Posterior vena cava (tissue), 2 donors: ENCODE results near the gene SKIC3. TPM values are rescaled to one million over a fixed set of nuclear protein-coding genes. Genes with fewer than 3 reads are reported as not detected.

Experiments
- DNase-seq: peaks from one replicate; pipeline ENCODE4 v3.0.0-alpha.2; 2020; ENCODE audit warnings: low spot score
- intact Hi-C, 2 donors: fragments of 100-400 bp; cut with DNase I; formaldehyde crosslinking; loops; one replicate each; pipeline versions ENCODE4 v1.14.1 to v1.14.2; 2022 to 2023
- total RNA-seq, 2 donors: library from RNA; stranded (reverse); fragmentation: NEBNext Ultra II Directional; extraction: Animal tissue kit (Norgen Biotek cat#: 25700); gene quantifications; one replicate each; pipeline ENCODE4 v1.2.1, GENCODE V29; 2021
- donor health status: DM: yes; HTN: yes; CAD: no.
- donor health status: DM: yes; HTN: yes; CAD: no.

SKIC3 gene
- total RNA-seq, 2 donors from 2014 or later = 78.4 to 86.8 TPM

DNA sequence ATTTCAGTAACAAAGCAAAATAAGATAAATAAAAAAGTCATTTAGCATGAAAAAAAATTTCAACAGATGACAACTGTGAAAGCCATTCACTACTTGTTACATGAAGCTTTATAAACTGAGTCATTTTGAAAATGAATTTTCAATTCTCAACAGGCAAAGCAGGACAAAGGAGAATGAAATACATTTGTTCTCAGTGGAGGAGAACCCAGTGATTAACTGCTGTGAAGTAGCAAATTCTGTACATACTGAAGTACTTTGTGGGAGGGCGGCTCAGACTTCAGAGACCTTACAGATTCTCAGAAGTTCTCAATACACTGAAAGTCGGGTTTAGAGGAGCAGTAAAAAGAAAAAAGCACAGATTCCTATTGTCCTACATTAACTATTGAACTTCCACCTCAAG, 21.7 kb downstream of the SKIC3 start:
- intact Hi-C loops = no loop called here
- DNase-seq = no peak

DNA sequence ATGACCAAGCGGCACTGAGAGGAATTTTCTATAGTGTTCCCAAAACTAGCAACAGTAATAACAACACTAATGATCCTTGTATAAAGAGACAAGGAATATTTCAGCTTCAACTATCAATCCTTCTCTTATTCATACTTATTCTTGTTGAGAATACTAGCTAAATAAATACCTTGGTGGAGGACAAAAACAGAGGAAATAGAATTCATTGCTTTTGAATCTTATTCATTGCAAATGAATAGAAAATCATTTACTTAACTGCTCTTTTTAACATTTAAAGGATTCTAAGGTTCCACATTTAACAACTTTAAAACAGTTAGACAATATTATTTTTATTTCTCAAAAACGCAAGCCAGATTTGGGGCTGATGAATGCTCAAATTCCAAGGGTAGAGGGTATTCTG, 22.4 kb downstream of the SKIC3 start:
- DNase-seq = no peak

DNA sequence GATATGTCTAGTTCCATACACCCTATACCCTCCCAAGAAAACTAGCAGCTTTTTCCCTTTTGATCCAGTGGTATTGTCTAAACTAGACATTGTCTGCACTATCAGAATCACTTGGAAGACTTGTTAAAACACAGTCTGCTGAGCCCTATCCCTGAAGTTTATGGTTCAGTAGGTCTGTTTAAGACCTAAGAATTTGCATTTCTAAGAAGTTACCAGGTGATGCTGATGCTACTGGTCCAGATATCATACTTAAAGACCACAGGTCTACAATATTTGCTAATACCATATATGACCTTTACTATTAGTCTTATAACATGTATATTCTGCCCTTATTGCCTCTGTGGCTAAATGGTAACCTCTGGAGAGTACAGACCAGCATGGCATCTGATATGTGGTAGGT, 23.3 kb downstream of the SKIC3 start:
- no peak for DNase-seq
- intact Hi-C loops = no loop called here

More for the DNA sequence above, 22.4 kb downstream of the SKIC3 start:
- intact Hi-C loops = no loop called here

DNA sequence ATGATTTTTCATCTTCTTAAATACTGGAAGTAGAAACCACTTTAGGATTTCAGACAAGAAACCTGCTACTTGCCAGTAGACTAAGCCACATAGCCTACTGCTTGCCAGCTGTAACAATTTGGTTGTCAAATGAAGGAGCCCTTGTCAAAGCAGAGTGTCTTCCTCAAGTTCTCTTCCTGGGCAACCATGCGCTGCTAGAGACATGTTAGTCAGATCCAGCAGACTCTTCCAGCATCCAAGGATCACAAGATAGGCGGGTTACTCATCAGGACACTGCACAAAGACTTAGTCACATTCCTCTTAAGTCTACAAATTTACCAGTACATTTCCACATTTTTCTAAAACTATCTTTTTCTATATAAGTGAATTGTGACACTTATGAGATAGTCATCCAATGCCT, 24.4 kb downstream of the SKIC3 start:
- intact Hi-C loops = no loop called here
- DNase-seq = no peak

DNA sequence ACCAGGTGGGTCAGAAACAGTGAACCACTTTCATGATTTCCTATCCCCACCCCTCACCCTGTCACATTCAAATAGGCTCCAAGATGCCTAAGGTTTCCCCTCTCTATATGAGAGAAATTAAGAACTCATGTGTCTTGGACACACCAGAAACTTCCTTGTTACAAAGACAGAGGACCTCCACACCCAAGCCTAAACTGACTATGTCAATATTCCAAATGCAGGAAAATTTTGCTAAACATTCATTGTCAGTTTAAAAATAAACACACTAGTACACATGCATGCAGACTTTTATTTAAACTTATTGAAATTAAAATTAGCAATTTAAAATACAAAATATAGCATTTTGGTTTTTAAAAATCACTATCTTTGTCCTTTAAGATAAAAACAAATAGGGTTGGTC, 26.2 kb downstream of the SKIC3 start:
- intact Hi-C loops = no loop called here
- DNase-seq = no peak

DNA sequence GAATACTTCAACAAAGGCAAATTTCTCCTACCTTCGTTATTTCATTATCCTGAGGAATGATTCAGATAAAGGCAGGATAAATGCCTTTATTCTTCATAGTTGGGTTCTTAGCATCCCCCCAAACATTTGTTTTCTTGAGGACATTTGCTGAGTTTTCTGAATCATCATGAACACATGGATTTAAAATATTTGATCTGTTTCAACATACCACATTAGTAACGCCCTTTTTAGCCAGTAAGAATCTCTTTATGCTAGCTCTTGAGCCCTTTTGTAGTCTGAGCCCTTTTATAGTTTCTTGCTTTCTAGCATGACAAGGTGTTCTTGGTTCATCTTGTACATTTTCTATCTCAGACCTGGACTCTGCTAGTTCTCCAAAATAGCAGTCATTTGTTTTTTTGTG, 27.9 kb downstream of the SKIC3 start:
- intact Hi-C loops = no loop called here

DNA sequence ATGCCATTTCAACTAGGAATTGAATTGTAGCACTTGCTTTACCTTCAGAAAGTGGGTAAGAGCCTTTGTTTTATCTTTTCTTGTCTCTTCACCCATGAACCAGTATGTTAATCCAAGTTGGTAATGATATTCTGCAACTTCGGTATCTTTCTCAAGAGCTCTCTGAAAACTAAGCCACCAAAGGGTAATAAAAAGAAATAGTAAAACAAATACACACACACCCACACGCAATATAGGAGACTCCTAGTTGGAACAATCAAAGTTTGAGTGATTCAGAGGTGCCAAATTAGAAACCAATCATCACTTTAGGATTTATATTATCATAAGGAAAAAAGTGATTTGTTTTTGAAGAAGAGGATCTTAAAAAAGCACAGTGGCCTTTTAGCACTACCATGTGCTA, 30.4 kb downstream of the SKIC3 start:
- DNase-seq = no peak
- intact Hi-C loops = no loop called here

More for the DNA sequence above, 27.9 kb downstream of the SKIC3 start:
- no peak for DNase-seq

DNA sequence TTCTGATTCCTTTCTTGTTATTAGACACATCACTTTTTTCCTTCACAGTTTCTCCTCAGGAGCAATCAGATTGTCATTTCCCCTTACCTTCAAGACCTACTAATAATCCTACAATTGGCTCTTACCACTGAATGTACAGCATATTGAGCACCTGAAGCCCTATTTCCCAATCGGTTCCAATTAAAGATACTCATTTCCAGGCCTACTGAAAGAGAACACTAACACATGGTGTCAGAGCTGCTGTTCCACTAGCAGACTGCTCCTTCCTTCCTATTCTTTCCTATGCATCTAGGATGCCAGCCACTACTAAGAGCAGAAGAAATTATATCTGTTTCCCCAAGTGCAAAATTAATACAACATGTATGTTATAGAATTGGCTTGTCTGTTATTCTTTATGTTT, 34.6 kb downstream of the SKIC3 start:
- intact Hi-C loops = no loop called here

DNA sequence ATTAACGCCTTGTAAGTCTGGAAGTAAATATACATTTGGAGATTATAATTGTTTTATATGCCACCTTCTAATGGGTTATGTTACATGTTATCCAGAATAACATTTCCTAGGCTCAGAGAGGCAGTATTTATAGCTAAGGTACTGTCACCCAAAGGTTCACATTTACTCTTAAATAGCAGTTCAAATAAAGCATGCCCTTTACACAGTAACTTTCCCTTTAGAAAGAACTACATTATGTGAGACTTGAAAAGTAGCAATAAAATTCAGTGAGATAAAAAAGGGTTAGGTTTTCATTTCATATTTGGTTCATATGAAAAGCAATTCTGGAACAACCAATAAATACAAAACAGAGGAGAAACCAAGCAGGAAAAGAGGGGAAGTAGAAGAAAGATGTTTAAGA, 35.1 kb downstream of the SKIC3 start:
- no peak for DNase-seq
- intact Hi-C loops = no loop called here

More for the DNA sequence above, 34.6 kb downstream of the SKIC3 start:
- DNase-seq = no peak

DNA sequence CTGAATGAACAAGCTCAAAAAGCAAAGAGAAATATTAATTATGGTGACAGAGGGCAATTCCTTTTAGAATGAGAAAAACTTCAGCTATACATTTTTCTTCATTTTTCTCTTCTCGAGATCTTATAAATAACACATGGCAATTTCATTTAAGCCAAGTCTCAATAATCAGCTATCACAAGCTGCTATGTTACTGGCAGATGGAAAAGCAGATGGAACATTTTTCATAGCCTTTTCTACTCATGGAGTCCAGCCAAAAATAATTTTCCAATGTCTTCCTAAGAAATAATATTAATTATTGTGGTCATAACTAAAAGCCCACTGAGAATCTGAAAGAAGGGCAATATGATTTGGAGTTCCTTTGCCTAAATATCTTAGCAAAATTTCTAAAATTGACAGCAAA, 35.6 kb downstream of the SKIC3 start:
- intact Hi-C loops = no loop called here
- DNase-seq = no peak

DNA sequence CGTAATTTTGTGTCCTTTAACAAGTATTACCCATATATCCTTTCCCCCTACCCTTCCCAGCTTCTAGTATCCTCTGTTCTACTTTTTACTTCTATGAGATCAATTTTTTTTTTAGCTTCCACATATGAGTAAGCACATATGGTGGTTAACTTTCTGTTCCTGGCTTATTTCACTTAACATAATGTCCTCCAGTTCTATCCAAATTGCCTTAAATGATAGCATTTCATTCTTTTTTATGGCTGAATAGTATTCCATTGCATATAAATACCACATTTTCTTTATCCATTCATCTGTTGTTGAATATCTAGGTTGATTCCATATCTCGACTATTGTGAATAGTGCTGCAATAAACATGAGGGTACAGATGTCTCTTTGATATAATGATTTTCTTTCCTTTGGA, 36.4 kb downstream of the SKIC3 start:
- intact Hi-C loops = no loop called here
- DNase-seq = no peak

DNA sequence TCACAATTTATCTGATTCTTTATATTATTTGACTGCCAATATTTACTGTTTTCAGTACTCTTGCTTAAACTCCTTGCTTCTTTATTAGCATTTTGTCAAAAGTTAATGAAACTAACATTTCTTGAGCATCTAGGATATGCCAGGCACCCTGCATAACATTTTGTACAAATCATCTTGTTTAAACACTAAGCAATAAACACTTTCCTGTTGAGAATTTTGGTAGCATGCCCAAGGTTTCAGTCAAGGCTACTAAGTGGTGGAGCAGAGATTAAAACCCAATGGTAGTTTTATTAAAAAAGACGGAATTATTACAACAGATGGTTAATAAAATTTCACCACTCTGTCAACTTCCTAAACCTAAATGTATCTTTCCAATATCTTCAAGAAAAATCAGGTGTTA, 43.2 kb downstream of the SKIC3 start:
- no peak for DNase-seq
- intact Hi-C loops = no loop called here

DNA sequence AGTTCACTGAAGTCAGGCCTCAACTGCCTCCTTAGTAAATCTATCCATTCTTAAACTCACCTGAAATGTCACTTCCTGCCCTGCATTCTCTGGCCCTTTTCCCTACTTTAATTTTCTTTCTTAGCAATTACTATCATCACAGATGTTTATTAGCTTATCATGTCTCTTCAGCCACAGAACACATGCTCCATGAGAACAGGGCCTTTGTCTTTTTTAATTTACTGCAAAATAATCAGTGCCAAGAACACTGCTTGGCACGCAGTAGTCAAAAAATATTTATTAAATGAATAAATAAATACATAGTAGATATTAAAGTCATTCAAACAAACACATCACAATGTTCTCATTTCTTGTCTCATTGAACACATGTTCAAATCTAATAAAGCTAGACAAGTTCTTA, 46.2 kb downstream of the SKIC3 start:
- intact Hi-C loops = no loop called here
- no peak for DNase-seq

Other genes with a start within 250 kb of the SKIC3 start
- not detected for gene FAM81B, start 163.6 kb downstream of the SKIC3 start, total RNA-seq
- gene ARSK, start 124 bp upstream of the SKIC3 start, total RNA-seq = 1 to 10 TPM; 4.1 to 4.6 TPM
- gene GPR150, start 65.1 kb upstream of the SKIC3 start, total RNA-seq = under 1 TPM; 0.10 to 0.23 TPM
- gene RFESD, start 91.8 kb upstream of the SKIC3 start, total RNA-seq = 1 to 10 TPM; 1.1 to 2.0 TPM
- under 1 TPM; 0.29 to 0.51 TPM for gene SPATA9, start 128.0 kb upstream of the SKIC3 start, total RNA-seq
- 10 to 100 TPM; 40.2 to 55.7 TPM for gene RHOBTB3, start 176.4 kb upstream of the SKIC3 start, total RNA-seq